CD14-positive monocyte (primary cell): ENCODE measurements around the gene TMEM115. TPM values are rescaled to one million over a fixed set of nuclear protein-coding genes. Genes with fewer than 3 reads are reported as not detected.
A peak's percentile ranks its signal among the peaks of the same experiment; 100 is the strongest.

ENCODE experiments used
- DNase-seq, 3 donors: peaks; one replicate each; pipeline ENCODE4 v3.0.0-alpha.2; 2011 to 2022
- H2AFZ ChIP-seq: 2 replicates; pipeline ENCODE4 v1.6.0; 2012; ENCODE audit warnings: mild to moderate bottlenecking, low read depth, low read length, inconsistent platforms; ENCODE audit not compliant: insufficient read depth, poor library complexity, severe bottlenecking
- H3K27ac ChIP-seq, 2 donors: 1 replicate in 1 of 2; 2 replicates in 1 of 2; pipeline ENCODE4 v1.5.1; 2012 to 2013; ENCODE audit warnings: low read length in 2 of 2, control low read depth in 1 of 2, inconsistent platforms in 1 of 2, low read depth in 1 of 2, mild to moderate bottlenecking in 1 of 2
- H3K27me3 ChIP-seq, 2 donors: one replicate each; pipeline versions ENCODE4 v1.6.0 to v1.6.1; 2011 to 2013; ENCODE audit warnings: low read length in 2 of 2; ENCODE audit not compliant: control insufficient read depth in 2 of 2, insufficient read depth in 2 of 2
- H3K36me3 ChIP-seq, 2 donors: replicated peaks in 1 of 2; 1 replicate in 1 of 2; 2 replicates in 1 of 2; pipeline versions ENCODE4 v1.5.1 to v1.6.1; 2012 to 2013; ENCODE audit warnings: low read length in 2 of 2, control low read depth in 1 of 2, inconsistent platforms in 1 of 2, mild to moderate bottlenecking in 1 of 2; ENCODE audit not compliant: insufficient read depth in 2 of 2, control insufficient read depth in 1 of 2
- H3K4me1 ChIP-seq, 2 donors: 1 replicate in 1 of 2; 2 replicates in 1 of 2; pipeline versions ENCODE4 v1.5.1 to v1.6.1; 2012 to 2013; ENCODE audit warnings: low read length in 2 of 2, control low read depth in 1 of 2, inconsistent platforms in 1 of 2, mild to moderate bottlenecking in 1 of 2, moderate library complexity in 1 of 2; ENCODE audit not compliant: insufficient read depth in 2 of 2, control insufficient read depth in 1 of 2
- H3K4me2 ChIP-seq: replicated peaks from 2 replicates; pipeline ENCODE3; 2012; ENCODE audit warnings: low read length, moderate library complexity, mild to moderate bottlenecking; ENCODE audit not compliant: poor library complexity, severe bottlenecking; ENCODE audit errors: extremely low read depth
- H3K4me3 ChIP-seq, 3 experiments: fragments of 200-600 bp in 1 of 3; sonication (generic) in 1 of 3; replicated peaks in 1 of 3; 1 replicate in 2 of 3; 2 replicates in 1 of 3; pipeline ENCODE4 v1.5.1; 2011 to 2013; ENCODE audit warnings: low read length in 3 of 3, mild to moderate bottlenecking in 3 of 3, control low read depth in 2 of 3, low read depth in 2 of 3, inconsistent platforms in 1 of 3, moderate library complexity in 1 of 3
- H3K79me2 ChIP-seq: 2 replicates; pipeline ENCODE4 v1.6.0; 2012; ENCODE audit warnings: mild to moderate bottlenecking, control low read depth, inconsistent platforms, low read length, moderate library complexity; ENCODE audit not compliant: insufficient read depth
- H3K9ac ChIP-seq: 2 replicates; pipeline ENCODE4 v1.6.0; 2017; ENCODE audit warnings: low read length, mild to moderate bottlenecking; ENCODE audit not compliant: insufficient read depth, poor library complexity, severe bottlenecking
- H3K9me3 ChIP-seq, 2 donors: replicated peaks in 1 of 2; 1 replicate in 1 of 2; 2 replicates in 1 of 2; pipeline versions ENCODE4 v1.5.1 to v1.6.1; 2012 to 2013; ENCODE audit warnings: low read length in 2 of 2, control low read depth in 1 of 2; ENCODE audit not compliant: control insufficient read depth in 1 of 2, insufficient read depth in 1 of 2
- H4K20me1 ChIP-seq: 2 replicates; pipeline ENCODE4 v1.6.0; 2012; ENCODE audit warnings: mild to moderate bottlenecking, low read length, control low read depth, moderate library complexity; ENCODE audit not compliant: insufficient read depth
- H3K27ac Mint-ChIP-seq, 7 donors: one replicate each; pipeline ENCODE4 v1.8.0; 2020; ENCODE audit warnings: mild to moderate bottlenecking in 7 of 7, mixed read lengths in 7 of 7, moderate library complexity in 6 of 7, inconsistent platforms in 2 of 7
- H3K27me3 Mint-ChIP-seq, 3 donors: one replicate each; pipeline ENCODE4 v1.8.0; 2021 to 2022; ENCODE audit warnings: low read depth in 3 of 3, mild to moderate bottlenecking in 3 of 3, mixed read lengths in 3 of 3, moderate library complexity in 3 of 3, inconsistent platforms in 1 of 3
- H3K36me3 Mint-ChIP-seq, 2 donors: one replicate each; pipeline ENCODE4 v1.8.0; 2020; ENCODE audit warnings: mixed read lengths in 2 of 2, inconsistent platforms in 1 of 2, mild to moderate bottlenecking in 1 of 2
- H3K4me1 Mint-ChIP-seq: one replicate; pipeline ENCODE4 v1.8.0; 2020; ENCODE audit warnings: mild to moderate bottlenecking, mixed read lengths
- H3K4me3 Mint-ChIP-seq, 2 donors: one replicate each; pipeline ENCODE4 v1.8.0; 2020; ENCODE audit warnings: mild to moderate bottlenecking in 2 of 2, mixed read lengths in 2 of 2, moderate library complexity in 1 of 2
- H3K9me3 Mint-ChIP-seq, 7 donors: one replicate each; pipeline ENCODE4 v1.8.0; 2020 to 2022; ENCODE audit warnings: mixed read lengths in 7 of 7, mild to moderate bottlenecking in 6 of 7, moderate library complexity in 6 of 7, inconsistent platforms in 2 of 7
- CTCF ChIP-seq: fragments of 200-600 bp; IDR thresholded peaks from one replicate; pipeline ENCODE4 v1.8.0; 2022; ENCODE audit warnings: antibody characterized with exemption, mild to moderate bottlenecking
- WGBS: methylation state at CpG from one replicate; pipeline ENCODE4 v1.1.5; 2013; ENCODE audit warnings: missing lambda C conversion rate; ENCODE audit not compliant: insufficient coverage; 5-methylcytosine and 5-hydroxymethylcytosine counted together
- intact Hi-C, 2 donors: fragments of 100-400 bp; cut with micrococcal nuclease; formaldehyde crosslinking; loops; one replicate each; pipeline versions ENCODE4 v1.15.0 to v1.15.1; 2023
- polyA plus RNA-seq, 3 donors: library from polyadenylated mRNA; depleted of rRNA in 1 of 3; unstranded in 2 of 3; stranded (reverse) in 1 of 3; fragments of 300-500 nt in 2 of 3; fragments of >200 nt in 1 of 3; fragmentation: Illumina TruSeq in 2 of 3; gene quantifications; 1 replicate in 2 of 3; 2 replicates in 1 of 3; pipeline ENCODE4 v1.2.3, GENCODE V29; 2012 to 2021

TMEM115 gene
- polyA plus RNA-seq, 3 donors = 14.5 to 36.2 (median 32.9) TPM

- Mint-ChIP-seq H3K9me3 (no peaks in the 10 kb centered on the region), H3K4me1 (peaks cover 84% of the 10 kb centered on the region), H3K27ac (peak within 1 kb of the TSS; percentile 85 to 99 (median 97)), H3K27me3 (peaks cover 0 to 4% (median 2%) of the 10 kb centered on the region in 3 donors), H3K36me3 (peaks cover 9 to 33% of the 10 kb centered on the region in 2 donors), H3K4me3 (peak within 1 kb of the TSS; percentile 75 to 91)
- H2AFZ ChIP-seq = peak within 1 kb of the TSS; percentile 86
- peaks cover 0 to 15% of the 10 kb centered on the region in 2 donors for H3K36me3 ChIP-seq
- WGBS = 73% methylated on average over 23 of the region's 31 CpGs
- H3K4me1 ChIP-seq = peaks cover 86 to 94% of the 10 kb centered on the region in 2 donors
- no peak for TF ChIP-seq CTCF
- H3K4me3 ChIP-seq = peak within 1 kb of the TSS; percentile 60 to 90 (median 77)
- peak within 1 kb of the TSS; percentile 77 to 97 for H3K27ac ChIP-seq
- peaks cover 11% of the 10 kb centered on the region for H4K20me1 ChIP-seq
- peak within 1 kb of the TSS; percentile 87 for H3K4me2 ChIP-seq
- H3K79me2 ChIP-seq = peaks cover 42% of the 10 kb centered on the region
- intact Hi-C loops = no loop called here
- peak in 1 of 3 donors; percentile 4 for DNase-seq
- H3K27me3 ChIP-seq = no peaks in the 10 kb centered on the region
- peak within 1 kb of the TSS; percentile 90 for H3K9ac ChIP-seq
- H3K9me3 ChIP-seq = no peaks in the 10 kb centered on the region
Observed at GRCh38 chr3:50322386-50323091, 36.8 kb downstream of the TMEM115 start, which contains the start of gene HYAL2. HYAL2 (minus strand) TSS chr3:50322745; CDS start chr3:50320489, 2,256 bp downstream.

- intact Hi-C loops = no loop called here
- H3K27ac ChIP-seq = peak overlapping the region; percentile 77 to 97
- H3K27me3 Mint-ChIP-seq = peaks cover 0 to 4% (median 2%) of the 10 kb centered on the region in 3 donors
- peak overlapping the region; percentile 60 to 90 (median 77) for H3K4me3 ChIP-seq
- H3K27ac Mint-ChIP-seq = peak overlapping the region in 6 of 7 donors; percentile 31 to 99 (median 96)
- H2AFZ ChIP-seq = peak overlapping the region; percentile 86
- no peak for DNase-seq
- peaks cover 82 to 94% of the 10 kb centered on the region in 2 donors for H3K4me1 ChIP-seq
- peak overlapping the region; percentile 90 for H3K9ac ChIP-seq
- no peaks in the 10 kb centered on the region for H3K9me3 ChIP-seq
- H3K27me3 ChIP-seq = no peaks in the 10 kb centered on the region
- H3K4me1 Mint-ChIP-seq = peaks cover 83% of the 10 kb centered on the region
- H3K36me3 Mint-ChIP-seq = peaks cover 11 to 35% of the 10 kb centered on the region in 2 donors
- H3K4me3 Mint-ChIP-seq = peak overlapping the region; percentile 75 to 91
- no peak for TF ChIP-seq CTCF
- H3K4me2 ChIP-seq = peak overlapping the region; percentile 87
- H4K20me1 ChIP-seq = peaks cover 6% of the 10 kb centered on the region
- peaks cover 0 to 19% of the 10 kb centered on the region in 2 donors for H3K36me3 ChIP-seq
- H3K9me3 Mint-ChIP-seq = no peaks in the 10 kb centered on the region
- WGBS = 41% methylated on average over 14 of the region's 14 CpGs
- H3K79me2 ChIP-seq = peaks cover 37% of the 10 kb centered on the region
Observed at GRCh38 chr3:50322115-50322385, 37.3 kb downstream of the TMEM115 start.
